HCT116 (cell line): ENCODE results near the gene RIPK4.

Source experiments
- ELF1 ChIP-seq: IDR thresholded peaks from 2 replicates; pipeline ENCODE4 v1.6.1; 2012; ENCODE audit warnings: low read depth, borderline replicate concordance
- EZH2phosphoT487 ChIP-seq: fragments of 200-600 bp; IDR thresholded peaks from 2 replicates; pipeline ENCODE4 v1.6.1; 2018; ENCODE audit warnings: antibody characterized with exemption, borderline replicate concordance
- POLR2A ChIP-seq: IDR thresholded peaks from 2 replicates; pipeline ENCODE4 v1.7.0; 2011; ENCODE audit warnings: borderline replicate concordance; ENCODE audit not compliant: insufficient read depth, insufficient read length; ENCODE audit errors: extremely low read depth
- SRF ChIP-seq: IDR thresholded peaks from 2 replicates; pipeline ENCODE4 v1.6.1; 2012; ENCODE audit warnings: low read depth
- TCF7L2 ChIP-seq: IDR thresholded peaks from 2 replicates; pipeline ENCODE4 v1.7.0; 2011; ENCODE audit warnings: borderline replicate concordance, inconsistent platforms; ENCODE audit not compliant: insufficient read depth, insufficient read length; ENCODE audit errors: extremely low read depth
- TF ChIP-seq, protein P1 (sequence below), 3 experiments: fragments of 200-600 bp in 1 of 3; sonication (generic) in 1 of 3; IDR thresholded peaks in 2 of 3; conservative IDR thresholded peaks in 1 of 3; 2 replicates each; pipeline ENCODE4 v1.5.1; 2012 to 2017; ENCODE audit warnings: low read depth in 2 of 3, low read length in 2 of 3, antibody characterized with exemption in 1 of 3, borderline replicate concordance in 1 of 3, control low read depth in 1 of 3, mild to moderate bottlenecking in 1 of 3, mixed read lengths in 1 of 3, mixed run types in 1 of 3, moderate library complexity in 1 of 3; ENCODE audit not compliant: insufficient read depth in 1 of 3
- TF ChIP-seq, protein P2 (sequence below): IDR thresholded peaks from 2 replicates; pipeline ENCODE4 v1.6.1; 2012

DNA sequence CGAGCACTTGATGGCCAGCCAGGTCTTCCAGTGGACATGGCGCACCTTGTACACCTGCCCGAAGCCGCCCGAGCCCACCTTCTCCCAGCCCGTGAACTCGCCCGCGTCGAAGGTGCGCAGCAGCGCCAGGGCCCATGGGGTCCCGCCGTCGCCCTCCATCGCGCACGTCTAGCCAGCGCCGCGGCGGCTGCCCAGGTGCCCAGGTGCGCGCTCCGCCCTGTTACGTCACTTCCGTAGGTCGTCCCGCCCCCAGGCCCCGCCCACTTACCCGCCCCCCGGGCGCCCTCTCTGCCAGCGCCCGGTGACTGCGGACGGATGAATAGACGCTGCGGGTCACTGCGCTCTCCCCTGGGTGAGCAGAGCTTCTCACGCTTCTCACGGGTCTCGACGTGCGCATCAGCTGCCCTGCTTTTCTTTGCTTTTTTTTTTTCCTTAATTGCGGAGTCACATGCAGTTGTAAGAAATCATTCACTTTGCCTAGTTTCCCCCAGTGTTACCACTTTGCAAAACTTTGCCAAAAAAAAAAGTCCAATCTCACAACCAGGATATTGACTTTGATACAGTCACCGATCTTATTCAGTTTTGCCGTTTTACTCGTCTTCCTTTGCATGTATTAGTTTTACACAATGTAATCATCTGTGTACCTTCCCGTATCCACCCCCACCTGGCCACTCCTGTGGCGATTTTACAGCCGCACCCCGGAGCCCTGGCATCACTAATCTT lies at the start of gene RIPK4:
- TF ChIP-seq, protein P1, sequence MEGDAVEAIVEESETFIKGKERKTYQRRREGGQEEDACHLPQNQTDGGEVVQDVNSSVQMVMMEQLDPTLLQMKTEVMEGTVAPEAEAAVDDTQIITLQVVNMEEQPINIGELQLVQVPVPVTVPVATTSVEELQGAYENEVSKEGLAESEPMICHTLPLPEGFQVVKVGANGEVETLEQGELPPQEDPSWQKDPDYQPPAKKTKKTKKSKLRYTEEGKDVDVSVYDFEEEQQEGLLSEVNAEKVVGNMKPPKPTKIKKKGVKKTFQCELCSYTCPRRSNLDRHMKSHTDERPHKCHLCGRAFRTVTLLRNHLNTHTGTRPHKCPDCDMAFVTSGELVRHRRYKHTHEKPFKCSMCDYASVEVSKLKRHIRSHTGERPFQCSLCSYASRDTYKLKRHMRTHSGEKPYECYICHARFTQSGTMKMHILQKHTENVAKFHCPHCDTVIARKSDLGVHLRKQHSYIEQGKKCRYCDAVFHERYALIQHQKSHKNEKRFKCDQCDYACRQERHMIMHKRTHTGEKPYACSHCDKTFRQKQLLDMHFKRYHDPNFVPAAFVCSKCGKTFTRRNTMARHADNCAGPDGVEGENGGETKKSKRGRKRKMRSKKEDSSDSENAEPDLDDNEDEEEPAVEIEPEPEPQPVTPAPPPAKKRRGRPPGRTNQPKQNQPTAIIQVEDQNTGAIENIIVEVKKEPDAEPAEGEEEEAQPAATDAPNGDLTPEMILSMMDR (IDR thresholded peaks at IDR 0.05 in 2 of 3, conservative IDR thresholded peaks at IDR 0.05 in 1 of 3; ENCODE audit: borderline replicate concordance in 1 of 3, insufficient read depth in 1 of 3, low read depth in 2 of 3, low read length in 2 of 3) = no peak
- TF ChIP-seq POLR2A (peak; percentile 75), SRF (no peak), TCF7L2 (no peak), EZH2phosphoT487 (no peak), ELF1 (no peak)
- TF ChIP-seq, protein P2, sequence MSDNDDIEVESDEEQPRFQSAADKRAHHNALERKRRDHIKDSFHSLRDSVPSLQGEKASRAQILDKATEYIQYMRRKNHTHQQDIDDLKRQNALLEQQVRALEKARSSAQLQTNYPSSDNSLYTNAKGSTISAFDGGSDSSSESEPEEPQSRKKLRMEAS = peak; percentile 71
